HG03457 (cell line): Measurements from ENCODE around the gene FANCG.

ENCODE experiments used
- ATAC-seq: cut with Tn5 transposase; IDR thresholded peaks from one replicate; pipeline ENCODE4 v1.9.1; 2021; ENCODE audit warnings: moderate number of reproducible peaks; ENCODE audit not compliant: unreplicated experiment

FANCG gene

DNA sequence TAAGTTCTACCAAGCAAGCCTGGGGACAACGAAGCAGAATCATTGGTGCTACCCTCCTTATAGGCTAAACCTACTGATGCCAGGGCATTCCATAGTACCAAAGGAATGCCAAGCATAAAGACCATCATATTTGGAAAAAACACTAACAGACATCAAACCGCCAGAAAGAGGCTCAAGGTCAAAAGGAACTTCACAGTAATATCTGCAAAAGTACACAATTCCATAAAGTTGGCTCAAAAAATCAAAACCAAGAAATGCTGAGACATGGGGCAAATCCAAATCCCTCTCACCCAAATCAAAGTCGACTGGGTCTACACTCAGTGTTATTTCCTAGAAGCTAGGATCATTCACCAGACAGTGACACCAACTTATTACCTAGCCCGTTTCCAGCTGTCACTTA lies 10.7 kb downstream of the FANCG start:
- no peak for ATAC-seq

DNA sequence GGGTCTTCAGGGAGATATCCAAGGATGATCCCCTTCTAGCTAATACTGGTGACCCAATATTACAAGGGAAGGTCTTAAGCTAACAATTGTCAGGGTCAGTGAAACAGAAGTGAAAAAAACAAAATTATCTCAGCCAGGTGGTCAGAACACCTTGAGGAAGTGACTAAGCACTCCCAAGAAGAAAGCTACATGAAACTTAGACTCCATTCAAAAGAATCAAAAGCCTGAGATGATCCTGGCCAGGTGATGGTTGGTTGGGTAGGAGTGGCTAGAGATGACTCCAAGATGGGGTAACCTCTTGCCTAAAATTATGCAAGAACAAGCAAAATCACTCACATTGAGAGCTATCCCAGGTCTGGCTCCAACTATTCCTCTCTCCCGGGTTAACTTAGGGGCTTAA lies 12.7 kb downstream of the FANCG start:
- ATAC-seq: no peak

GRCh38 chr9:35060548-35061207 lies 19.1 kb downstream of the FANCG start:
- ATAC-seq: no peak

DNA sequence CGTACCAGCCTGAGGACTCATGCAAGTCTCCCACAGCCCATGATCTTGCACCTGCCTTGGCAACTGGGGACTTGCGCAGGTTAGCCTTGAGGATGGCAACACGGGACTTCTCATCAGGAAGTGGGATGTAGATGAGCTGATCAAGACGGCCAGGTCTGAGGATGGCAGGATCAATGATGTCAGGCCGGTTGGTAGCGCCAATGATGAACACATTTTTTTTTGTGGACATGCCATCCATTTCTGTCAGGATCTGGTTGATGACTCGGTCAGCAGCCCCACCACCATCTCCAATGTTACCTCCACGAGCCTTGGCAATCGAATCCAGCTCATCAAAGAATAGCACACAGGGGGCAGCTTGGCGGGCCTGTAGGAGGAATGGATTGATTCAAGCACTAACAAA lies 20.3 kb downstream of the FANCG start:
- no peak for ATAC-seq

- ATAC-seq: no peak
These were observed 22.5 kb downstream of the FANCG start for GRCh38 chr9:35057271-35057620.

- no peak for ATAC-seq
These were observed 23.0 kb downstream of the FANCG start for GRCh38 chr9:35056571-35057270.

DNA sequence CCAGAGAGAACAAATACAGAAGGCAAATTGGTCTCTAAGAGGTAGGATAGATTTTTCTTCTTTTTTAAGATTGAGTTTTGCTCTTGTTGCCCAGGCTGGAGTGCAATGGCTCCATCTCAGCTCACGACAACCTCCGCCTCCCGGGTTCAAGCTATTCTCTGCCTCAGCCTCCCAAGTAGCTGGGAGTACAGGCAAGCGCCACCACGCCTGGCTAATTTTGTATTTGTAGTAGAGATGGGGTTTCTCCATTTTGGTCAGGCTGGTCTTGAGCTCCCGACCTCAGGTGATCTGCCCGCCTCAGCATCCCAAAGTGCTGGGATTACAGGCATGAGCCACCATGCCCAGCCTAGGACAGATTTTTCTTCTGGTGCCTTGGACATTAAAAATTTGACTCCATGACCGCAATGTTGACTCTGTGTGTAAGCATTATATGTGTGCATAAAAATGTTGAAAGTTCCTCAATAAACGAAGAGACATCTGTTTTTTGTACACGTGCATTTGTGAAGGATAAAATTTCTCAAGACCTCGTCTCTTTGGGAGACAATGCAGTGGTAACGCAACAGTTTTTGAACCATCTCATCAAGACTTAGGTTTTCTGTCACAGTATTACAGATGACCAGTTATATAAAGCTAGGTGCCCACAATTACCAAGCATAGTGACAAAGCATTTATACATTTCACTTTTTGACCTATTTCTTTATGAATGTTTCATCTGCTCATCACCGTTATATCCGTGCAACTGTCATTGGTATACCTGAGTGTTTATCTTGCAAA lies 24.7 kb downstream of the FANCG start:
- ATAC-seq: no peak

- no peak for ATAC-seq
These were observed 25.4 kb downstream of the FANCG start for GRCh38 chr9:35054185-35054835.

GRCh38 chr9:35051069-35051967 lies 28.4 kb downstream of the FANCG start:
- no peak for ATAC-seq

GRCh38 chr9:35048511-35048910 lies 31.2 kb downstream of the FANCG start:
- ATAC-seq: no peak

DNA sequence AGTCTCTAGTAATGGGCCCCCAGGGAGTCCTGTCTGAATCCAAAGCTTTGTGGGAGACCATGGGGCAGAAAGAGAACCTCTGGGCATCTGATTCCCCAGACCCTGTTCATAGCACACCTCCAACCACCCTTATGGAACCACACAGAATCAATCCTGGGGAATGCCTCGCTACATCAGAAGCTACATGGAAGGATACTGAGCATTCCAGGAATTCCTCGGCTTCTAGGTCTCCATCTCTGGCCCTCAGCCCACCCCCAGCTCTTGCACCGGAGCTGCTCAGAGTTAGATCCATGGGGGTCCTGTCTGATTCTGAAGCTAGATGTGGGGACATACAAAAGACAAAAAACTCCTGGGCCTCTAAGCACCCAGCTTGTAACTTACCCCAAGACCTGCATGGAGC lies 35.7 kb downstream of the FANCG start:
- no peak for ATAC-seq

DNA sequence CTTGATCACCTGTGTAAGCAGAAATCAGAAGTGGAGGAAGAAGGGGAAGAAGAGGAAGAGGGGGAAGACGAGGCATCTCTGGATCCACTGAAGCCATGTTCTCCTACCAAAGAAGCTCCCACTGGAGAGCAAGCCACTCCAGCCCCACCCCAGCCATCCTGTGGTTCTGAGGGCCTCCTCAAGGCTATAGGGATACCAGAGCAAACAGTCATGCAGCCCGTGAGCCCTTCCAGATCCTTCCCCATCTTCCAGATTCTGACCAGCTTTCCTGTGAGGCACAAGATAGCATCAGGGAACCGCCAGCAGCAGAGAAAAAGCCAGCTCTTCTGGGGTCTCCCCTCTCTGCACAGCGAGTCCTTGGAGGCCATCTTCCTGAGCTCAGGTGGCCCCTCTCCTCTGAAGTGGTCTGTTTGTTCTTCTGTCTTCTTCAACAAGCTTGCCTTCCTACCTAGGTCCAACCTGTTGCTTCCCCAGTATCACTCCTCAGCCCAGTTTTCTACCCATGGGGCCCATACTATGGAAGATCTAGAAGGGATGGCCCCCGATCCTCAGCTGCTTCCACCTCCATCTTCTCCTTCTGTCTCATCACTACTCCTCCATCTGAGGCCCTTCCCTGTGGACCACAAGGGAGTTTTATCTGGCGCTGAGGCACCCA lies 36.7 kb downstream of the FANCG start:
- ATAC-seq: no peak

DNA sequence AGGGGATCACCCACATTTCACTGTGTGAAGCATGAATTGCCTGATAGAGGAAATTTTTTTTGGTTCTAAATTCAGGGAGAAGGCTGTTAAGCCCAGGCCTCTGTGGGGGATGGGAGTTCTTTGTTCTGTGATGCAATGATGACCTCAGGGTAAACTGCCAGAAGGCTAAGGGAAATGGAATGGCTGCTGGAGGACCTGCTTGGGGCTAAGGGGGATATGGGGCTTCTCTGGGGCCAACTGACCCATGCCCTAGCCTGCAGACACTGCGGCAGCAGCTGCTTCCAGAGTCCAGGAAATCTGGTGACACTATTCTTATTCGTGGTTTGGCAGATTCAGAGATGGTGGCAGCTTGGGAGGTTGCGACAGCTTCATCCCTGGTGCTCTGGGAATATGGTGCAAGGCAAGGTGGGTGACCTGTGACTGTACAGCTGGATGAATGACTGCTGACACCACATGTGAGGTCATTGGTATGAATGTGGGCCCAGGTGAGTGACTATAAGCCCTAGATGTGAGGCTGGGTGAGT lies 37.6 kb downstream of the FANCG start:
- ATAC-seq: no peak

DNA sequence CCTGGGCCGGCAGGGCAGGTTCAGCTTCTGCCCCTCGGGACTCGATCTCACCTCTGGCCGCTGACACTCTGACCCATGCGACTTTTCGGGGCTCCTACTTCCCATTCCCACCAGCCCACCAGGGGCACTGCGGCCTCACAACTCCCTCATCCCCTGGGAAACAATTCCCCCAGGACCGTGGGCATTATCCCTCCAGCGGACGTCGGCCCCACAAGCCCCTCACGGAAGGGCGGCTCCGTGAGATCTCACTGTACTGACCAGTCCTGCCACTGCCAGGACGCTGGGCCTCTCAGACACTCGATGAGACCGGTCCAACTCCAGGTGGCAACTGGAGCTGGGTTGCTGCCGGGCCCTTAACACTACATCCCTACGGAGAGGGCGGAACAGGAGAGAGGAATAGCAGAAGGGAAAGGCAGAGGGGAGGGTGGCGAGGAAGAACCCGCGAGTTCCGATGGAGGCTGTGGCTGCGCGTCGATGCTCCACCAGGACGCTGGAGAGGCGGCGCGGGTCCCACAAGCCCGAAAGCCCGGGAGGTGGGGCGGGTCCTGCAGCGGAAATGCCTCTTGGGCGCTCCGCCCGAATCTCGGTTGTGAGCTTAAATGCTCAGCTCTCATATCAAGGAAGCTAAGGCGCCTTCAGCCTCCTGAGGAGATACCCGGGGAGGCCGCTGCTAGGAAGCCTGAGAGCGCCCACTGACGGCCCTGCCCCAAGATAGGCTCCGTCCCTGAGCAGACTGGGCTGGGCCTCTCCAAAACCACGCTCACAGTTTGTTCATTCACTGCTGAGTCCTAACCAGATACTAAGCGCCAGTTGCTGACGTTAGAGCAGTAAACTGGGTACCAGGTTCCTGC lies 43.7 kb downstream of the FANCG start:
- no peak for ATAC-seq

DNA sequence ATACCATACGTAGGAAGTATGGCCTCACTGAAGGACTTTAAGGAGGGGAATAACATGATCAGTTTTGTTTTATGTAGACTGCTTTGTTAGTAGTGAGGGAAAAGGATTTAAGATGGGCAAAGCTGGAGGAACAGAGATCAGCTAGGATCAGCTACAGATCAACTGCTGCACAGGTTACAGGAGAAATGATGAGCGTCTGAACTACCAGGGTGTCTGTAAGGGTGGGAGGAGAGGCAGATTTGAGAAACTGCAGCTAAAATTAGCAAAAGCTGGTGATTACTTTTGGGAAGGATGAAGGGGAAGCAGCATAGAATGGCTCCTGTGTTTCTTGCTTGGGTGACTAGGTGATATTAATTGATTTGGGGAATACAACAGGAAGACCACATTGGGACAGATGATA lies 46.6 kb downstream of the FANCG start:
- ATAC-seq: no peak

- ATAC-seq: no peak
These were observed 49.9 kb downstream of the FANCG start for GRCh38 chr9:35029852-35030251.

DNA sequence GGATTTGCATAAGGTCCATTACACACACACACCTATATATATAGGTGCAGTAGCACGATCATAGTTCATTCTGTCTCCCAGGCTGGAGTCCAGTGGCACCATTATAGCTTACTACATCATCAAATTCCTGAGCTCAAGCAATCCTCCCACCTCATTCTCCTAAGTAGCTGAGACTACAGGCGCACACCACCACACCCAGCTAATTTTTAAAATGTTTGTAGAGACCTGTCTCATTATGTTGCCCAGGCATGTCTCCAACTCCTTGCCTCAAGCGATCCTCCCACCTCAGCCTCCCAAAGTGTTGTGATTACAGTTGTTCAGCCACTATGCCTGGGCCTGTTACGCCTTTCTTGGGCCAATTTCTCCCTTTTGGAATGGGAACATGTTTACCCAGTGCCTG lies 50.5 kb downstream of the FANCG start:
- no peak for ATAC-seq

- no peak for ATAC-seq
These were observed 51.4 kb downstream of the FANCG start for GRCh38 chr9:35028341-35028740.

- no peak for ATAC-seq
These were observed 51.9 kb downstream of the FANCG start for GRCh38 chr9:35027860-35028259.
